A673 (cell line): Measurements from ENCODE around the gene CFAP92. TPM values are rescaled to one million over a fixed set of nuclear protein-coding genes. Genes with fewer than 3 reads are reported as not detected.

Source experiments
- BruUV-seq: library from RNA; stranded (reverse); fragments of 400-500 nt; replicated peaks from 2 replicates; lab custom pipeline; 2021; lab: Mats Ljungman, UMichigan
- CTCF ChIA-PET: fragments of 300-600 bp; sonication (Branson Sonifier 250); formaldehyde crosslinking; loops from one replicate; lab custom pipeline; 2022; ENCODE audit warnings: antibody characterized with exemption; lab: Charles Lee
- POLR2A ChIA-PET: fragments of 300-600 bp; sonication (Branson Sonifier 250); formaldehyde crosslinking; loops from one replicate; lab custom pipeline; 2022; ENCODE audit warnings: antibody characterized with exemption; ENCODE audit not compliant: low non-redundant PET; lab: Charles Lee
- DNase-seq: peaks from one replicate; pipeline ENCODE4 v3.0.0-alpha.2; 2015; ENCODE audit warnings: low spot score
- H3K27ac ChIP-seq: fragments of 200-600 bp; sonication (generic); 2 replicates; pipeline ENCODE4 v1.5.1; 2016; ENCODE audit warnings: mixed run types, low read depth, mild to moderate bottlenecking, mixed read lengths, antibody characterized with exemption, low read length; ENCODE audit not compliant: poor library complexity, severe bottlenecking
- H3K27me3 ChIP-seq: fragments of 200-600 bp; sonication (generic); replicated peaks from 2 replicates; pipeline ENCODE4 v1.6.1; 2017; ENCODE audit warnings: mixed run types, low read depth, mild to moderate bottlenecking, mixed read lengths, antibody characterized with exemption, low read length; ENCODE audit not compliant: insufficient read depth, poor library complexity
- H3K36me3 ChIP-seq: fragments of 200-600 bp; sonication (generic); 2 replicates; pipeline ENCODE4 v1.6.1; 2016; ENCODE audit warnings: mixed run types, mild to moderate bottlenecking, mixed read lengths, antibody characterized with exemption, low read length; ENCODE audit not compliant: insufficient read depth, poor library complexity, severe bottlenecking
- H3K4me1 ChIP-seq: fragments of 200-600 bp; sonication (generic); 2 replicates; pipeline ENCODE4 v1.6.1; 2017; ENCODE audit warnings: mixed run types, mild to moderate bottlenecking, mixed read lengths, antibody characterized with exemption, low read length; ENCODE audit not compliant: insufficient read depth, poor library complexity, severe bottlenecking
- H3K4me3 ChIP-seq: fragments of 200-600 bp; sonication (generic); 2 replicates; pipeline ENCODE4 v1.5.1; 2016; ENCODE audit warnings: low read depth, mixed run types, mild to moderate bottlenecking, mixed read lengths, low read length; ENCODE audit not compliant: poor library complexity, severe bottlenecking
- H3K9me3 ChIP-seq: fragments of 200-600 bp; sonication (generic); 2 replicates; pipeline ENCODE4 v1.6.1; 2016; ENCODE audit warnings: mixed run types, low read depth, mild to moderate bottlenecking, mixed read lengths, antibody characterized with exemption, low read length; ENCODE audit not compliant: poor library complexity, severe bottlenecking
- CTCF ChIP-seq: fragments of 300-800, 200-600 bp; sonication (generic); conservative IDR thresholded peaks from 2 replicates; pipeline ENCODE4 v1.5.1; 2017; ENCODE audit warnings: low read depth, mild to moderate bottlenecking, antibody characterized with exemption, low read length, moderate library complexity, mixed read lengths
- EZH2 ChIP-seq: fragments of 200-600 bp; sonication (generic); IDR thresholded peaks from 2 replicates; pipeline ENCODE4 v1.6.1; 2017; ENCODE audit warnings: borderline replicate concordance, low read depth, mild to moderate bottlenecking, mixed read lengths, antibody characterized with exemption, low read length; ENCODE audit not compliant: poor library complexity, severe bottlenecking
- intact Hi-C: fragments of 100-400 bp; cut with micrococcal nuclease; formaldehyde crosslinking; loops from one replicate; pipeline ENCODE4 v1.10.0; 2022; ENCODE audit not compliant: unreplicated experiment
- total RNA-seq: library from RNA; stranded (reverse); gene quantifications from 2 replicates; pipeline ENCODE4 v1.2.3, GENCODE V29; 2021

Gene CFAP92
- total RNA-seq, 1 experiment from 2014 or later, result not detected

GRCh38 chr3:129009266-129009665, 15.4 kb upstream of the CFAP92 start:
- Histone ChIP-seq H3K4me1 (no peaks in the 10 kb centered on the region), H3K27ac (no peak overlapping the region), H3K27me3 (peaks cover 4% of the 10 kb centered on the region), H3K9me3 (no peaks in the 10 kb centered on the region), H3K4me3 (no peak overlapping the region), H3K36me3 (no peaks in the 10 kb centered on the region)
- CTCF ChIA-PET, result no interaction called here
- TF ChIP-seq EZH2, result no peak
- TF ChIP-seq CTCF, result no peak
- DNase-seq, result no peak
- BruUV-seq, result no TSS peak
- intact Hi-C loops, result no loop called here
- POLR2A ChIA-PET, result no interaction called here

- Histone ChIP-seq H3K27ac (no peak overlapping the region), H3K4me3 (no peak overlapping the region), H3K9me3 (no peaks in the 10 kb centered on the region), H3K27me3 (peaks cover 12% of the 10 kb centered on the region), H3K36me3 (no peaks in the 10 kb centered on the region), H3K4me1 (no peaks in the 10 kb centered on the region)
- ChIA-PET POLR2A (no interaction called here), CTCF (no interaction called here)
- intact Hi-C loops, result no loop called here
- BruUV-seq, result no TSS peak
- TF ChIP-seq CTCF, result no peak
- no peak for TF ChIP-seq EZH2
- DNase-seq, result no peak
Observed at GRCh38 chr3:129007792-129008191, 13.9 kb upstream of the CFAP92 start.

GRCh38 chr3:129006864-129007263, 13.0 kb upstream of the CFAP92 start:
- no peak for DNase-seq
- no TSS peak for BruUV-seq
- Histone ChIP-seq H3K9me3 (no peaks in the 10 kb centered on the region), H3K27me3 (peaks cover 22% of the 10 kb centered on the region), H3K27ac (no peak overlapping the region), H3K4me1 (peaks cover 5% of the 10 kb centered on the region), H3K36me3 (no peaks in the 10 kb centered on the region), H3K4me3 (no peak overlapping the region)
- ChIA-PET CTCF (no interaction called here), POLR2A (interaction anchor here (0.7 kb wide), 1 partner anchor 11 kb away, joined by 3 read pairs; no protein-coding TSS in a partner anchor)
- intact Hi-C loops, result no loop called here
- TF ChIP-seq CTCF (no peak), EZH2 (no peak)
